Dendritic cell treated with granulocyte-macrophage colony-stimulating factor and Interleukin-4, amounts not matched to agents 40 ng/mL and 50 ng/mL, for 4 days (primary cell): ENCODE measurements around the gene NAT14.
A peak's percentile ranks its signal among the peaks of the same experiment; 100 is the strongest.

Source experiments
- H3K27ac Mint-ChIP-seq: one replicate; pipeline ENCODE4 v1.8.0; 2022; ENCODE audit warnings: mild to moderate bottlenecking, mixed read lengths
- H3K27me3 Mint-ChIP-seq: one replicate; pipeline ENCODE4 v1.8.0; 2022; ENCODE audit warnings: mild to moderate bottlenecking, mixed read lengths
- H3K36me3 Mint-ChIP-seq: one replicate; pipeline ENCODE4 v1.8.0; 2022; ENCODE audit warnings: low read depth, mixed read lengths
- H3K4me1 Mint-ChIP-seq: one replicate; pipeline ENCODE4 v1.8.0; 2022; ENCODE audit warnings: low read depth, mixed read lengths
- H3K4me3 Mint-ChIP-seq: one replicate; pipeline ENCODE4 v1.8.0; 2022; ENCODE audit warnings: mild to moderate bottlenecking, moderate library complexity, mixed read lengths
- H3K9me3 Mint-ChIP-seq: one replicate; pipeline ENCODE4 v1.8.0; 2022; ENCODE audit warnings: mixed read lengths
- intact Hi-C: fragments of 100-400 bp; cut with micrococcal nuclease; formaldehyde crosslinking; loops from one replicate; pipeline ENCODE4 v1.15.0; 2022

NAT14 gene

DNA sequence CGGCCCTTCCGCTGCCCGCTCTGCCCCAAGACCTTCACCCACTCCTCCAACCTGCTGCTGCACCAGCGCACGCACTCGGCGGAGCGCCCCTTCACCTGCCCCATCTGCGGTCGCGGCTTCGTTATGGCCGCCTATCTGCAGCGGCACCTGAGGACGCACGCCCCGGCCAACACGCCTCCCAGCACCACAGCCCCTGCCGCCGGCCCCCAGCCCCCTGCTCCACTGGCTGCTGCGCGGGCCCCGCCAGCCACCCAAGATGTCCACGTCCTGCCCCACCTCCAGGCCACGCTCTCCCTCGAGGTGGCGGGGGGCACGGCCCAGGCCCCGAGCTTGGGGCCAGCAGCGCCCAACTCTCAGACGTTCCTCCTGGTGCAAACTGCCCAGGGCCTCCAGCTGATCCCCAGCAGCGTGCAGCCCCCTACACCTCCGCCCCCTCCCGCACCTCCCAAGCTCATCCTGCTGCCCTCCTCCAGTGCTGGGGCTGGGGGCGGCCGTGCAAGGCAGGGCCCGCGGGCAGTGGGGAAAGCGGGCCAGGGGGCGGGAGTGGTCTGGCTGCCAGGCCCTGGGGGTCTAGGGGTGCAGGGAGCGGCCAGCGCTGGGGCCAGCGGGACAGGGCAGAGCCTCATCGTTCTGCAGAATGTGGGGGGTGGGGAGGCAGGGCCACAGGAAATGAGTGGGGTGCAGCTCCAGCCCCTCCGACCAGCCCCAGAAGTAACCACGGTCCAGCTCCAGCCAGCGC is 1.9 kb upstream of the NAT14 start:
- peaks cover 47% of the 10 kb centered on the region for H3K4me1 Mint-ChIP-seq
- H3K27me3 Mint-ChIP-seq: peaks cover 30% of the 10 kb centered on the region
- no peaks in the 10 kb centered on the region for H3K9me3 Mint-ChIP-seq
- H3K4me3 Mint-ChIP-seq: no peak overlapping the region
- intact Hi-C loops: no loop called here
- H3K36me3 Mint-ChIP-seq: peaks cover 35% of the 10 kb centered on the region
- H3K27ac Mint-ChIP-seq: no peak overlapping the region

DNA sequence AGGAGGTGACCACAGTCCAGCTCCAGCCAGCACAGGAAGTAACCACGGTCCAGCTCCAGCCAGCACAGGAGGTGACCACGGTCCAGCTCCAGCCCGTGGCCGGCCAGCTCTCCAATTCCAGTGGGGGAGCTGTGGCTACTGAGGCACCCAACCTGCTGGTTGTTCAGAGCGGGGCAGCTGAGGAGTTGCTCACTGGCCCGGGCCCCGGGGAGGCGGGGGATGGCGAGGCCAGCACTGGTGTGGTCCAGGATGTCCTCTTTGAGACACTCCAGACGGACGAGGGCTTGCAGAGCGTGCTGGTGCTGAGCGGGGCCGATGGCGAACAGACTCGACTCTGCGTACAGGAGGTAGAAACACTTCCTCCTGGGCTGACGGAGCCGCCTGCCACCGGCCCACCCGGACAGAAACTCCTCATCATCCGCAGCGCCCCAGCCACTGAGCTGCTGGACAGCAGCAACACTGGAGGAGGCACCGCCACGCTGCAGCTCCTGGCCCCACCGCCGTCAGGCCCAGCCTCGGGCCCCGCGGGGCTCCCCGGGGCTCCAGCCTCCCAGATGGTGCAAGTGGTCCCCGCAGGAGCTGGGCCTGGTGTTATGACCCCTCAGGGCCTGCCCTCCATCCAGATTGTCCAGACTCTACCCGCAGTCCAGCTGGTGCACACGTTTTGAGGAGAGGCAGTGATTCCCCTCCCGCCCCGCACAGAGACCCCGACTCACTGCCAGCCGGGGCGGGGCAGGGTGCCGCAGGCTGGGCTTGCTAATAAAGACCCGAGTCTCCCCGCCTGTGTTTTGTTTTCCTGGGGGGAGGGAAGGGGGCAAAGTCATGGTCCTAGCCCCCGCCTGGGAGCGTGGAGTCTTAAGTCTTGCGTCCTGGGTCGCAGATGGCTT is 1.0 kb upstream of the NAT14 start:
- H3K27ac Mint-ChIP-seq: no peak overlapping the region
- H3K4me3 Mint-ChIP-seq: peak overlapping the region; percentile 64
- no peaks in the 10 kb centered on the region for H3K9me3 Mint-ChIP-seq
- intact Hi-C loops: no loop called here
- H3K27me3 Mint-ChIP-seq: peaks cover 35% of the 10 kb centered on the region
- peaks cover 33% of the 10 kb centered on the region for H3K36me3 Mint-ChIP-seq
- H3K4me1 Mint-ChIP-seq: peaks cover 44% of the 10 kb centered on the region

DNA sequence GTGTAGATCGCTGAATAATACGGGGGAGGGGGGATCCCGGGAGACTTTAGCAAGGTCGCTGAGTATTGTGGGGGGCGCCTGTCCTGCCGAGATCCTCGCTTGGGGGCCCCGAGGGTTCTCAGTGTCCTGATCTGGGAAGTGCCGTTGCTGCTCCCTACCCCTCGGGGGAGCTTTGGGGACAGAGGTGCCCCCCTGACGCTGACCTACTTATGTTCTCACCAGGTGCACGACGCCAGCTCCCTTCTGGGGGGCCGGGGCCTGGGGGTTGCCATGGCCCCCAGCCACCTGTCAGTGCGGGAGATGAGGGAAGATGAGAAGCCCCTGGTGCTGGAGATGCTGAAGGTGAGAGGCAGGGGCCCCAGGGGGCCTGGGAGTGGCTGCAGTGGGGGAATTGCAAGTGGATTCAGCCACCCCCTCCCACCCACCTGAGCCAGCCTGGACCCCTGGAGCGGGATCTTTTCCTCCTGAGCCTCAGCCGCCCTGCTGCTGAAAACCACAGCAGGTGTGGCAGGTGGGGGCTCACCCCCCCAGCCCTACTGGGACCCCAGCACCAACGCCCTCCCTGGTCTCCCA is 537 bp downstream of the NAT14 start:
- peak overlapping the region; percentile 2 for H3K4me3 Mint-ChIP-seq
- peaks cover 39% of the 10 kb centered on the region for H3K27me3 Mint-ChIP-seq
- H3K36me3 Mint-ChIP-seq: peaks cover 27% of the 10 kb centered on the region
- H3K27ac Mint-ChIP-seq: no peak overlapping the region
- intact Hi-C loops: no loop called here
- H3K9me3 Mint-ChIP-seq: no peaks in the 10 kb centered on the region
- peaks cover 34% of the 10 kb centered on the region for H3K4me1 Mint-ChIP-seq

DNA sequence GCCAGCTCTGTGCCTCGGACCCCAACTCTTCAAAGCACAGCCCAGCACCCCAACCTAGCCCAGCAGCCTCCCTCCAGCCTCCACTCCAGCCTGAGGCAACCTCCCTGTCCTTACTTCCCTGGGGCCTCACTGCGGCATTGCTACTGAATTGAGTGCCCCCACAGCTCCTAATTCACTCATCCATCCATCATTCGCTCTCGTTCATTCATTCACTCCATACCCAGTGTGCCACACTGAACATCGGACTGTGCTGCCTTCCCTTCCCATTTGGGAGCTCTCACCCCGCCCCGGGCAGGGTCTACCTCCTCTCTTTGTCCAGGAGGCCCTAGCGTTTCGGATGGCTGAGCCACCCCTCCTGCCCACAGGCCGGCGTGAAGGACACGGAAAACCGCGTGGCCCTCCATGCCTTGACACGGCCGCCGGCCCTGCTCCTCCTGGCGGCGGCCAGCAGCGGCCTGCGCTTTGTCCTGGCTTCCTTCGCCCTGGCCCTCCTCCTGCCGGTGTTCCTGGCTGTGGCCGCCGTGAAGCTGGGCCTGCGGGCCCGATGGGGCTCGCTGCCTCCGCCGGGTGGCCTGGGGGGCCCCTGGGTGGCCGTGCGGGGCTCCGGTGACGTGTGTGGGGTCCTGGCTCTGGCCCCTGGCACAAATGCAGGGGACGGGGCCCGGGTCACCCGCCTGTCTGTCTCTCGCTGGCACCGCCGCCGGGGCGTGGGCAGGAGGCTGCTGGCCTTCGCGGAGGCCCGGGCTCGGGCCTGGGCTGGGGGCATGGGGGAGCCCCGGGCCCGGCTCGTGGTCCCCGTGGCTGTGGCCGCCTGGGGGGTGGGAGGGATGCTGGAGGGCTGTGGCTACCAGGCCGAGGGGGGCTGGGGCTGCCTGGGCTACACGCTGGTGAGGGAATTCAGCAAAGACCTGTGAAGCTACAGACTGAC is 1.3 kb downstream of the NAT14 start:
- intact Hi-C loops: no loop called here
- H3K4me1 Mint-ChIP-seq: peaks cover 34% of the 10 kb centered on the region

DNA sequence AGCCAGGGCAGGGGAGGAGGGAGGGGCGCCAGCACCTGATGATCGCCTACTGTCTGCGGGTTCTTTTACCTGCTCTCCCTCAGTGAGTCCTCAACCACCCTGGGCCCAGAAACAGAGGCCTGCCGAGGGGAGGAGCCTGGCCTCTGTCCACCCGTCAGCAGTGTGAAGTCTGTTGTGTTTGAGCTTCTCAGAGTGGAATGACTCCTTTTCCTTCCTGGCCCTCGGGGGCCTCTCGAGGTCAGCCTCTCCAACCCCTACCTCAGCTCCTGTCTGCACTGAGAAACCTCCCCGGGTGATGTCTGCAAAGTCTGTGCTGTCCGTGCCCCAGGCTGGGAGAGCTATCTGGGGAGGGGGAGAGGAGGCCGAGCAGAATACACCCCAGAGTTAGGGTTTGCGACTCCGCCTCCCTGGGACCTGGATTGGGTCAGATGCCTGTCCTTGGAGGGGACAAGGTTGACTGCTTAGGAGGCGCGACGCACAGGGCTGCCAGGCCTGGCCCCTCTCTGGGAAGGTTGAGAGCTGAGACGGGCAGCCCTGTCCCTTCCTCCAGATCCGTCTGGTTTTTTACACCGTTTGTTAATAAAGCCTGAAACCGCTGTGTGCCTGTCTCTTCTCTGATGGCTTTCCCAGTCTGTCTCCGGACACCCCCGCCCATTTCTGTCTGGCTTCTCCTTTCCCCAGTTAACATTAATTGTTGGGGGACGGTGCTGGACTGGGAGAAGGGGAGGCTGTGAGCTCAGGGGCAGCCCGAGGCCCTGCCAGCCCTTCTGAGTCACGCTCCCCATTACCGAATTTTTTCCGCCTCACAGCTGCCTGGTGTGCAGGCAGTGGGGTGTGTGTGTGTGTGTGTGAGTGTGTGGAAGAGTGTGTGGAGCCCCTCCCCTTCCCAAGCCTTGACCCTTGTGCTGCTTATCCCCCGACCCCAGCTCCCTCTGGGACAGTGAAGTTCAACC is 2.3 kb downstream of the NAT14 start:
- Mint-ChIP-seq H3K9me3 (no peaks in the 10 kb centered on the region), H3K27ac (peak overlapping the region; percentile 45), H3K4me1 (peaks cover 34% of the 10 kb centered on the region), H3K4me3 (no peak overlapping the region), H3K36me3 (peaks cover 20% of the 10 kb centered on the region), H3K27me3 (peaks cover 54% of the 10 kb centered on the region)
- intact Hi-C loops: no loop called here

More for the DNA sequence above, 1.3 kb downstream of the NAT14 start:
- Mint-ChIP-seq H3K36me3 (peaks cover 25% of the 10 kb centered on the region), H3K27ac (no peak overlapping the region), H3K4me3 (no peak overlapping the region), H3K27me3 (peaks cover 46% of the 10 kb centered on the region), H3K9me3 (no peaks in the 10 kb centered on the region)

DNA sequence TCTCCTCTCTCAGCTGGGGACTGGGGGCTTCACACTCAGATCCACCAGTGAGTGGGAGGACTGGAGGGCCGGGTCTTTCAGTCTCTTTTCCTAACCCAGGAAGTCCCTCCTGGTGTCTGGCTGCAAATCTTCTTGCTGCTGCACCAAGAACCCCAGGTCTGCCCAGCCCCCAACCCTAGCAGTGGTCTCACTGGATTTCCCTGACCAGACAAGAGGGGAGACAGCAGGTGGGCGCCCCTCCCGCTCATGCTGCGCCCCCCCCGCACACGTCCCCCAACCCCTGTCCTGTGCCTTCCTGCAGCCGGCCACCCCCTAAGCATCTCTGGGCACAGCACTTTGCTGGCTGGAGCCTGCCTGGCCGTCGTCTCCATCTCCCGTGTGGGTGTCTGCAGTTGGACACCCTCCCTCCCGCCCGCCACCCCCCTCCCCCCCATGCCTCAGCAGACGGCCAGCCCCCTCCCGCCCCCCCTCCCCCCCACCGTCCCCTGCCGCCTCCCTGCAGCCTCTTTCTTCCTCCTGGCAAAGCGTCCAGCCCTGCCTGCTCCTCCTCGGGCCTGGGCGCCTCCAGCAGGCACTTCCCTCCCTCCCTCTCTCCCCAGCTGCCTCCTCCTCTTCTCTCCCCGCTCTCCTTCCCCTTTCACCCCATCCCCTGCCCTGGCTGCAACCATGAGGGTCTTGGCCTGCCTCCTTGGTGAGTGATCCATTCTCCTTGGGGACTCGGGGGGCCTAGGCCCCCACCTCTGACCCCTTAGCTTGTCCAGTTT is 3.1 kb downstream of the NAT14 start, which contains the start of gene SSC5D:
SSC5D (plus strand) TSS at position 513 of the 764 bp plus-strand sequence; CDS start at position 667, 154 bp downstream.
- H3K4me3 Mint-ChIP-seq: no peak within 1 kb of the TSS
- intact Hi-C loops: no loop called here
- no peaks in the 10 kb centered on the region for H3K9me3 Mint-ChIP-seq
- H3K4me1 Mint-ChIP-seq: peaks cover 34% of the 10 kb centered on the region
- peak within 1 kb of the TSS; percentile 47 for H3K27ac Mint-ChIP-seq
- H3K27me3 Mint-ChIP-seq: peaks cover 61% of the 10 kb centered on the region
- H3K36me3 Mint-ChIP-seq: peaks cover 12% of the 10 kb centered on the region

DNA sequence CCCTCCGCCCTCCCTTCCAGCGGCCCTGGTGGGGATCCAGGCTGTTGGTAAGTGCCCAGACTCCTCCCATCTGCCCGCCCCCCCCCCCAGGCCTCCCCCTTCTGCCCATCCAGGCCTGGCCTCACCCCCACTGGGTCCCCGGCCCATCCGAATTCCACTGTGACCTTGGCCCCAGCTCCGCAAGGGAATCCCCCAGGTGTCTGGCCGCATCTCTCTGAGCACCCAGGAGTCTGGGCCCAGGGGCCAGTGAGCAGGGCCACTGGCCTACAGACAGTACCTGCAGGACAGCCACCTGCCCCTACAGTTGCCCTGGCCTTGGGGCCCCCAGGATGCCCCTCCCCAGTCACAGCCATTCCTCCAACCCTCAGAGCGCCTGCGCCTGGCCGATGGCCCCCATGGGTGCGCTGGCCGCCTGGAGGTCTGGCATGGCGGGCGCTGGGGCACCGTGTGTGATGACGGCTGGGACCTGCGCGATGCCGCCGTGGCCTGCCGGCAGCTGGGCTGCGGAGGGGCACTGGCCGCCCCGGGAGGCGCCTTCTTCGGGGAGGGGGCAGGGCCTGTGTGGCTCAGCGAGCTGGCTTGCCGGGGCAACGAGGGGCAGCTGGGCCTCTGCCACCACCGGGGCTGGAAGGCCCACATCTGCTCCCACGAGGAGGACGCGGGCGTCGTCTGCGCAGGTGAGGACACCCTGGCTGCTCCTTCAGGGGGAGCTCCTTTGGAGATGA is 4.2 kb downstream of the NAT14 start:
- peaks cover 2% of the 10 kb centered on the region for H3K36me3 Mint-ChIP-seq
- peaks cover 62% of the 10 kb centered on the region for H3K27me3 Mint-ChIP-seq
- no peaks in the 10 kb centered on the region for H3K9me3 Mint-ChIP-seq
- H3K4me3 Mint-ChIP-seq: no peak overlapping the region
- H3K27ac Mint-ChIP-seq: no peak overlapping the region
- intact Hi-C loops: no loop called here
- H3K4me1 Mint-ChIP-seq: peaks cover 34% of the 10 kb centered on the region

DNA sequence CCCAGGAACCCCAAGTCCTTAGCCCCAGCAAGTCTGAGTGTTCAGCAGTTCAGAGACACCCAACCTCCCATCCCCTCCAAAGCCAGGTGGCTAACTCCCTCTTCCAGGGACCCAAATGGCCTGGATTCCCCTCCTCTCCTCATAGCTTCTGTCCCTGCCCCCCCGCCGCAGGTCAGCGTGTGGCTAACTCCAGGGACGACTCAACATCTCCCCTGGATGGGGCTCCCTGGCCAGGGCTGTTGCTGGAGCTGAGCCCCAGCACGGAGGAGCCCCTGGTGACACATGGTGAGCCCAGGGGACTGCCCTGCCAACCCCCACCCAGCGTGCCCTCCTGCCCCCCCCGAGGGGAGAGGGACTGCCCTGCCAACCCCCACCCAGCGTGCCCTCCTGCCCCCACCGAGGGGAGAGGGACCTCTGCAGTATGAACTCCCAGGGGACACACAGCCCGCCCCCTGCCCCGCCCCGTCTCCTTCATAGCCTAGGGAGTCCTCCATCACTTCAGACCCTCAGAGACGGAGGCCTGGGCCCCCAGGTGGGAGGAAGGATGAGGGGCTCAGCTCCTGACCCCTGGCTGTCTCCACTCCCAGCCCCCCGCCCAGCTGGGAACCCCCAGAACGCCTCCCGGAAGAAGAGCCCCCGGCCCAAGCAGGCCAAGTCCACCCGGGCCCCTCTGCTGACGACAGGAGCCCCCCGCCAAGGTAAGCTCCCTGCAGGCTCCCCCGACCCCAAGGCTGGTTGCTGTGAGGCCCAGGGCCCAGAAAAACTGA is 4.9 kb downstream of the NAT14 start:
- intact Hi-C loops: no loop called here
- peaks cover 64% of the 10 kb centered on the region for H3K27me3 Mint-ChIP-seq
- H3K36me3 Mint-ChIP-seq: no peaks in the 10 kb centered on the region
- H3K27ac Mint-ChIP-seq: no peak overlapping the region
- H3K4me3 Mint-ChIP-seq: no peak overlapping the region
- H3K9me3 Mint-ChIP-seq: no peaks in the 10 kb centered on the region
- peaks cover 33% of the 10 kb centered on the region for H3K4me1 Mint-ChIP-seq

DNA sequence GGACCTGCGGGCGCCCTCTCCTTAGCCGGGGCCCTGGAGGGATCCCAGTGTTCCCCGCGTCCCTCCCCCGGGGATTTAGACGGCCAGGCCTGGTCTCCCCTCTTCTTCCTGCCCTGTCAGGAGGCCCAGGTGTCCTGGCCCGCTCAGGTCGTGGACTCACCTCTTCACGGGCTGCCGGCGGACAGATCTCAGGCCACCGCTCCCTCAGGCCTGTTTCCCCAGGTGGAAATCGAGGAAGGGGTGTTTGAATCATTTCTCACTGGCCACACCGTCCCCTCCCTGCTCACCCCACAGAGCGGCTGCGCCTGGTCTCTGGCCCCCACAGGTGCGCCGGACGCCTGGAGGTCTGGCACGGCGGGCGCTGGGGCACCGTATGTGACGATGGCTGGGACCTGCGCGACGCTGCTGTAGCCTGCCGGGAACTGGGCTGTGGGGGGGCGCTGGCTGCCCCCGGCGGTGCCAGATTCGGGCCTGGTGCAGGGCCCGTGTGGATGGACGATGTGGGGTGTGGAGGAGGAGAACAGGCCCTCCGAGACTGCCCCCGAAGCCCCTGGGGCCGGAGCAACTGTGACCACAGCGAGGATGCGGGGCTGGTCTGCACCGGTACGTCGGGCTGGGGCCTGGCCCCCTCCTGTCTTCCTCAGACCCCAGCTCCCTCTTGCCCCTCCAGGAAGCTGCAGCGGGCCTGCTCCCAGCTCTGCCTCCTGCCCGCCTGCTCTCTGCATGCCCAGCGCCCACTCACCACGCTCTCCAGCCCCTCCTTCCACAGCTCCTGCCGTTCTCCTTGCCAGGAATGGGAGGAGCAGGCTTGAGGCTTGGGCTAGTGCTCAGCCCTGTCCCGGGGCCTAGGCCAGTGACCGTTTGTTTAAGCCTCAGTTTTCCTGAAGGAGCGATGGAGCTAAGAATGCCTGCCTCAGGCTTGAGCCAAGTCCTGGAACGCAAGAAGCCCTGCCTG is 5.8 kb downstream of the NAT14 start:
- intact Hi-C loops: no loop called here
- Mint-ChIP-seq H3K27ac (no peak overlapping the region), H3K9me3 (no peaks in the 10 kb centered on the region), H3K27me3 (peaks cover 57% of the 10 kb centered on the region), H3K36me3 (no peaks in the 10 kb centered on the region), H3K4me3 (no peak overlapping the region), H3K4me1 (peaks cover 29% of the 10 kb centered on the region)

DNA sequence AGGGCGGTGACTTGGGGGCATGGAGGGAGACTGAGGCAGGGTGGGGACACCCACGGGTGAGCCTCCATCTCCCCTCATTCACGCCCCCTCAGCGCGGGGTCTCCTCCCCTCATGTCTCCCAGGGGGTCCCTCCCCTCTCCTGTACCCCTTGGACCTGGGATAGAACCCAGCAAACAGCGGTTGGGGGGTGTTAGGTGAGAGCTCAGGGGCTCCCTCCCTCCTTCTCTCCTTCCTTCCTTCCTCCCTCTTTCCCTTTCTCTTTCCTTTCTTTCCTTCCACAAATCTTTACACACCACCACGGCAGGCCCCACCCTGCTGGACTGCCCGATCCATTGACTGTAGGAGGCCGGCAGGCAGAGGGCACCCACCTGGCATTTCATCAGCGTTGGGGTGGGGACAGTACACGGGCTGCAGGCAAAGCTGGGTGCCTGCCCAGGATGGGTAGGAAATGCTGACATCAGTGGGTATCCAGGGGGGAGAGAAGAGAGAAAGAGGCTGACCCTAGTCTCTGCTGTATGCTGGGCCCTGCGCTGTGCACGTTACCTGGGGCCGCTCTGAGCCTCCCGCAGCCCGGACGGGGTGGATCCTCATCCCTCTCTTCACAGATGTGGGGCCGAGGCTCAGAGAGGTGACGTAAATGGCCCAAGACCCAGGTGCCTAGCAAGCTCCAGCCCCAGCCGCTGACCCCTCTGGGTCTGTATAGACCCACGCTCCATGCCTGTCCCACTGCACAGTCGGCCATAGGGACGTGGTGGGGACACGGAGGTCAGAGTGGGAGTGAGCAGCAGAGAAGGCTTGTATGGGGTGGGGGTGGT is 6.8 kb downstream of the NAT14 start:
- intact Hi-C loops: no loop called here
- H3K36me3 Mint-ChIP-seq: no peaks in the 10 kb centered on the region
- H3K4me3 Mint-ChIP-seq: no peak overlapping the region
- H3K4me1 Mint-ChIP-seq: peaks cover 23% of the 10 kb centered on the region
- H3K9me3 Mint-ChIP-seq: no peaks in the 10 kb centered on the region
- peaks cover 51% of the 10 kb centered on the region for H3K27me3 Mint-ChIP-seq
- no peak overlapping the region for H3K27ac Mint-ChIP-seq
